Measurements from ENCODE around the gene ZNF275.
"Not testable (repeated sequence)": the region's sequence is repeated elsewhere in the genome, so short reads cannot be mapped to it uniquely, and the experiment has no call there.

The ZNF275 gene

DNA sequence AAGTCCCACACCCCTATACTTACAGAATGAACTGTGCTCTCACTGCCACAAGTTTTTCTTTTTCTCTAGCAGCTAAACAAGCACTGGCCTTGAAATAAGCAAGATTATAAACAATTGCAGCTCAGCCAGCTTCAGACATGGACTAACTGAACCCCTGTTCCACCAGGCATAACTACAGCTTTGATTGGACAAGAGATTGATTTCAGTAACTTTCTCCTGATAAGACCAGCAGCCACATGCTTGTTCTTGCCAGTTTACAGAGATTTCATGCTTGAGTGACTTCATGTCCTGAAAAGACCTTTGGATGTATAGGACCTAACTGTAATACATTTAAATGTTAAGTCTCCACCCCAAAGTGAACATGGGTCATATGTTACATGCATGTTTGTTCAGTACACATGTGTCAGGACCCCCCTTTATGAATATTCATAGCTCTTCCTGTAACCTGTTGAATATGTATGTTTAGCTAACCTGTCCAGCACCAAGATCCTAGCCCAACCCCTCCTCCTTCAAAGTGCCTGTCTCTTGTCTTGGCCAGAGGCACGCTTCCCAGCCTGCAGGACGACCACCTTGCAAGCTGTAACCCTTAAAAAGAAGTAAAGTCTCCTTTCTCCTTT lies 27.9 kb downstream of the ZNF275 start:
- DNase-seq (ENCODE audit: low spot score): no peak

DNA sequence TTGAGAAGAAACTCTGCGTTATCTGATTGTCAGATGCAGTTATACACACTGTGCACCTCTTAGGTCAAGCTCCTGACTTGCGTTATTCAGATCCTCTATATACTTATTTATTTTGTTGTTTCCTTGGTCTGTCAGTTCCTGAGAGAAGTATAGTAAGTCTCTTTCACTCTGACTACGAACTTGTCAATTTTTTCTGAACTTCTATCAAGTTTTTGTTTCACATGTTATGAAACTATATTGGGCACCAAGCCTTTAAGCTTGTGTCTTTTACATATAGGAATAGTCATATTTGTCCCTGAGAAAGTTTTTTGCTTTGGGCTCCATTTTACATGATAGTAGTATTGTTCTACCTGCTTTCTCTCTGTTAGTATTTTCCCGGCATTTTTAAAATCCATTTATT lies 31.7 kb downstream of the ZNF275 start:
- DNase-seq (ENCODE audit: low spot score): peak; percentile 13

DNA sequence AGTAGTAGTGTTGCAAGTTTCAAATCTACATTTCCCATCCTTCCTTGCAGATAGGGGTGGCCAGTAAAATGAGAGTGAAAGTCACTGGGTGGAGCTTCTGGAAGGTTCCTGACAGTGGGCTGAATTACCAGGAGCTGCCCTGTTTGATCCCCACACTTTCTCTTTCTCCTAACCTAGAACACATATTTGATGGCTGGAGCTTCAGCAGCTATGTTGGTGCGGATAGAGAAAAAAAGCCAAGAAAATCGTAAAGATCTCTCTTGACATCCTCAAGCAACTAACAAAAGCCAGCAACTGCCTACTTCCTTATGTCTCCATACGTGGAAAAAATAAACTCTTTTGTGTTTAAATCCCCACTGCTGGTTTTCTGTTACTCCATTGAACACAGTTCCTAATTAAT lies 32.2 kb downstream of the ZNF275 start:
- no peak for DNase-seq (ENCODE audit: low spot score)

DNA sequence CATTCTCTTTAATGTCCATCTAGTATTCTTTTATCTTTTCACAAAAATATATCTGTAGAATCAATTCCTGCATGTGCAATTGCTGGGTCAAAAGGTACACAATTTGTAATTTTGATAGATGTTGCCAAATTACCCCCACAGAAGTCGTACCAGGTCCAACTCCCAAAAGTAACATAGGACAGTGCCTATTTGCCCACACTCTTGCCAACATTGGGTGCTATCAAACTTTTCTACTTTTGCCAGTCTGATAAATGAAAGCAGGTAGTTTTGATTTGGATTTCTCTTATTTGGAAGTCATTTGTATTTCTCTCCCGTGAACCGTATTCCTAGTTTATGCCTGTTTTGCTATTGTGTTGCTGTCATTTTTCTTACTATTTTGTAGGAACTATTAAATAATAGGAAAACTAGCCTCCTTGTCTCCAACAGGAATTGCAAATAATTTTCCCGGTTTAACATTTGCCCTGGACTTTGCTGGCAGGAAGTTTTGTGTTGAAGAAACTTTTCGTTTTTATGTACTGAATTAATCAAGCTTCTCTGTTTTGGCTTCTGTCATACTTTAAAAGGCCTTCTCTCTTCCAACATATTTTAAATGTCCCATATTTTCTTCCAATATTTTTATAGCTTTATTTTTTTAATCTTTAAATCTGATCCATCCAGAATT lies 33.1 kb downstream of the ZNF275 start:
- no peak for DNase-seq (ENCODE audit: low spot score)

DNA sequence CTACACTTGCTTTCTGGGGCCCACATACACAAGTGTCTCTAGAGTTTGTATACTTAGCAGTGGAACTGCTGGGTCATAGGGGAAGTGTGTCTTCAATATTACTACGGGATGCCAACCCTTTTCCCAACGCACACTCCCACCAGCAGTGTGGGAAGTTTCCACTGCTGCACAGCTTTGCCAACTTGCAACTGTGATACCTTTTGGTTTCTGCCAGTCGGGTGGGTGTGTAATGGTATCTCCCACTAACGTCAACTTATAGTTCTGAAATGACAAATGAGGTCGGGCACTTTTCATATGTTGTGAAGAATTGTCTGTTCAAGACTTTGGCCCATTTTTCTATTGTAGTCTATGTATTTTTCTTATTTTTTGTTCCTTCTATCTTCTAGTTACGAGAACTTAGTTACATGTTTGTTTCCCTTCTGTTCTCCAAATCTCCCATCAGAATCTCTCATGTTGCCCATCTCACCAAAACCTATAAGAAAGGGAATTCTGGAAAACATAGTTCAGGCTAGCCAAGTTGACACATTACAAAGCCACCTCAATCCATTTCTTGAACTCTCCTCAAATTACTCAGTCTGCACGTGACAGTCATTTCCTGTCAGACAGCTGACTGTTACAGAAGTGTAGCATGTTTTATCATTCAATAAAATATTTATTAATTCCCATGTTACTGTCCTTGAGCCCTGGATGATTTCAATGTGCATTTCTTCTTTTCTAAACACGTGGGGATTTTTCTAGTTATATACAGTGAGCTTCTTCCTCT lies 36.5 kb downstream of the ZNF275 start:
- peak; percentile 22 for DNase-seq (ENCODE audit: low spot score)

DNA sequence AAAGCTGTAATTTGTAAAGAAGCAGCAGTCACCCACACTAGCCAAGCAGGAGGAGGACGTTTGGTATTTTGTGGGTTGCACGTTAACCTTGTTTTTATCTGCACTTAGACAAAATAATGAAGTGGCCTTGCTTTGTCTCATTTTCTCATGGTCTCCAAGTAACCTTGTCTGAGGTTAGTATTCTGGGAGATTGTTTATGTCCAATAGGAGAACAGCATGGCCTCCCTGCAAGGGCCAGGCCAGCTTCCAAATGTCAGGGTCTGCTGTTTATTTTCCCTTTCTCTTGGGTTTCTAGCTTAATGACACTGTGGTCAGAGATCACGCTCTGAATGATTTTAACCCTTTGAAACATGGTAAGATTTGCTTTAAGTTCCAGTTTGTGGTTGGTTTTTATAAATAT lies 37.3 kb downstream of the ZNF275 start:
- no peak for DNase-seq (ENCODE audit: low spot score)

DNA sequence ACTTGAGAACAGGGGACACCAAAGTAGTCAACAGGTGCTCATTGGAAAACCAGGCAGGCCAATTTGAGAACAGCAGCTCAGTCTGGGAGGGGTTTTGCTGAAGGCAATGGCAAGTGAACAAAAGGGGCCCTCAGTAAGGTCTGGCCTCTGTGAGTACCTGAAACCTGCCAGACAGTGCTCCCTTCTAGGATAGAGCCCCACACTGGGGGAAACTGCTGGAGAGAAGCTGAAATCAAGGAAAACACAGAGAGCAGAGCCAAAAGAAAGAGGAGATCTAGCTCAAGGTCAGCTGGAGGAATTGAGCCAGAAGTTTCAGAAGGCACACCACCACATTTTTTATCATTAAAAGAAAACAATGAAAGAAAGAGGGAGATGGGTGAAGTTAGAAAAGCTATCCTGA lies 39.0 kb downstream of the ZNF275 start:
- no peak for DNase-seq (ENCODE audit: low spot score)

DNA sequence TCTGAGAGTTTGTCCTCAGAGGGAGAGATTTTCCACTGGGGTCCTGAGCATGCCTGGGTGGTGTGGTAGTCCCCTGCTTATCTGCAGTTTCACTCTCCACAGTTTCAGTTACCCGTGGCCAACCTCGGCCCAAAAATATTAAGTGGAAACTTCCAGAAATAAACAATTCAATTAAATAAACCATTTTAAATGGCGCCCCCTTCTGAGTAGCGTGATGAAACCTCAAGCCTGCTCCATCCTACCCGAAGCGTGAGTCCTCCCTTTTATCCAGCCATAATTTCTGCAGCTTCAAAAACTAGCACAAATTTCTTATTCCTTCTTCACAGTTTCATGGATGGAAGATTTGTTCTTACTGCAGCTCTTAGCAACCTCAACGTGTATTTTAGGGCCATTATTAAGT lies 40.5 kb downstream of the ZNF275 start:
- DNase-seq (ENCODE audit: low spot score): no peak

DNA sequence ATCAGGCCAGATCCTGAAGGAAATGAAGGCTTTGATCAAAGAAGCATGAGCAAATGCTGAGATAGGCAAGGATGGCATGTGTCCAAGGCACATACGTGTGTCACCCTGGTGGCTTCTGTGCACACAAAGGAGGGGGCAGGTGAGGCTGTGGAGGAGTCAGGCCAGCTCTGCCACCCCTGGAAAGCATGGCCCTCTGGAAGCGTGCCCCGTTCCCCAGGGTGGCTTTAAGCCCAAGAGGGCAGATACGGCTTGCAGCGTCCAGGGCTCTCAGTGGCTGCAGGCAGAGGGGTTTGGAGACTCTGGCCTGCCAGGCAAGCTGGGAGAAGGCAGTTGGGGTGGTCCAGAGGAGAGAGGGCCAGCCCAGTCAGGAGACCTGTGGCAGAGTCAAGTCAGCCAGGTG lies 41.6 kb downstream of the ZNF275 start:
- DNase-seq (ENCODE audit: low spot score): no peak

DNA sequence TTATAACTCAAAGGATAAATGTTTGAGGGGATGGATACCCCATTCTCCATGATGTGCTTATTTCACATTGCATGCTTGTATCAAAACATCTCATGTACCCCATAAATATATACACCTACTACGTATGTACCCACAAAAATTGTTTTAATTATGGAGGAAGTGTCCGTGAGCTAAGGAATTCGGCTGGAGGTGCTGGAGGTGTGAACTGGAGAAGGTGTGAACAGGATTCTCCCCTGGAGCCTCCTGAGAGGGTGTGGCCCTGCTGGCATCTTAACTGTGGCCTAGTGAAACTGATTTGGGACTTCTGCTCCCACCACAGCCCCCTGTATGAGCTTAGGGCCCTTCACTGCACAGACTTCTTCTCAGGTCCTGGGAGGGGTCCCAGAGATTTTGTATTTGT lies 43.8 kb downstream of the ZNF275 start:
- DNase-seq (ENCODE audit: low spot score): no peak

DNA sequence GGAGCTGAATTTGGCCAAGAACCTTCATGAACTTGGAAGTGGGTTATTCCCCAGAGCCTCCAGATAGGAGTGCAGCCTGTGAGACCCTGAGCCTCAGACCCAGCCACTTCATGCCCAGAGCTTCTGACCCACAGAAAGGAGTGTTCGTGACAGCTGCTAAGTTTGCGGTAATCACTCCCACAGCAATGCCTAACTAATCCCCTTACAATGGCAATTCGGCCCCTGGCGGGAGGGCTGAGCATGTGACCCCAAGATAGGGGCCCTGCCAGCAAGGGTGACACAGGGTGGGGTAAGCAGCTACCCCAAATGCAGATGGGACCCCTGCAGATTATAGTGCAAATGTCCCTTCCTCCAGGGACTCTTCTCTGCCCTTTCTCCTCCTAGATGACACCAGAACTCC lies 44.7 kb downstream of the ZNF275 start:
- DNase-seq (ENCODE audit: low spot score): no peak

DNA sequence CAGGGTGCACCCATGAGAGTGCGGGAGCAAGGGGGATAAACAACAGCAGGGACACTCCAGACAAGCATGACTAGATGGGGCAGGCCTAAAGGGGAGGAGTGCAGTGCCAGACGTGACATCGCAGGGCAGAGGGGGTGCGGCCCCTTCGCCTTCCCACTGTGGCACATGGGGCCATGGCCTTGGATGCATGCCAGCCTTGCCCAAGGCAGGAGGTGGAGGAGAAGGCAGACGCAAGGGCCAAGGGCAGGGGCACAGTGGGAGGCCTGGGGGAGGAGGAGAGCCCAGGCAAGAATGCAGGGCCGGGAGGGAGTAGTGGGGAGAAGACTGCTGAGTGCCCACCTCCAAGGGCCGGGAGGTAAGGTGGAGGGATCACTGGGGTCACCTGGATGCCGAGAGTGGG lies 45.6 kb downstream of the ZNF275 start:
- DNase-seq (ENCODE audit: low spot score): no peak

DNA sequence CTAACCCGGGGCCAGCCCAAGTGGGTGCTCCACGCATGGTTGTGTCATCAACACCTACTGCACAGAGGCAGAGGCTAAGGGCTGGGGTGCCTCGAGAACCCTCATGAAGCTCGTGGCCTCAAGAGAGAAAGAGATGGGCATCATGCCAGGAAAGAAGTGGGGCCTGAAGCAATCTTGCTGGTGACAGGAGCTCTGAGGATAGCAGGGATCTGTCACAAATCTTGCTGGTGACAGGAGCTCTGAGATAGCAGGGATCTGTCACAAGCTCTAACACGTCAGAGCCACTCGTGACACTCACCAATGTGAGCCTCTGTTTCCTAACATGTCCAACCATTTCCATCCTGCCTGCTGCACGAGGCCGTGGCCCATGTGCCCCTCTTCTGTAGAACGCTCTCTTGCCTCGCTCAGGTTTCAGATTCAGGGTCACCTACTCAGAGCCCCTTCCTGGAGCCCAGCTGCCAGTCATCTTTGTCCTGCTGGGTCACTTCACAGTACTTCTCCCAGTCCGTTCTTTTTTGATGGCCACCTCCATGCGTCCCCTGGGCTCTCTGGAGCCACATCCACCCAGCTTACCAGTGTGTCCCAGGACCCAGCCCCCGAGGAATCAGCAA lies 46.1 kb downstream of the ZNF275 start:
- no peak for DNase-seq (ENCODE audit: low spot score)

DNA sequence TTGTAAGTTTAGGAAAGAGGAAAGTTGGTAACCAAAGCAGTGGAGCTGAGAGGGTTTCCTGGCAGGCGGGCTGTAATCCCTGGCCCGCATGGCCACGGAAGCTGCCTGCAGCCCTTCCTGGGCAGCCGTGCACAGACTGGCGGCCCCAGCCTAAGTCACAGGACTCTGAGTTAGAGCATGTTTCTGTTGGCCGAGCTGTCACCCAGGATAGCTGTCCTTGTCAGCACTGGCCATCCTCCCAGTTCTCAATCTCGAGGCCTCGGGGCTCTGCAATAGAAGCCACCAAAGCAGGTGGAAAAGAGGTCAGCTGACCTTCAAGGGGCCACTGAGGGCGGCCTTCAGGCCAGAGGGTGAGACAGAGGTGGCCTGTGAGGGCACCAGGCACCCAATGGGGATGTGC lies 46.7 kb downstream of the ZNF275 start:
- DNase-seq (ENCODE audit: low spot score): no peak

DNA sequence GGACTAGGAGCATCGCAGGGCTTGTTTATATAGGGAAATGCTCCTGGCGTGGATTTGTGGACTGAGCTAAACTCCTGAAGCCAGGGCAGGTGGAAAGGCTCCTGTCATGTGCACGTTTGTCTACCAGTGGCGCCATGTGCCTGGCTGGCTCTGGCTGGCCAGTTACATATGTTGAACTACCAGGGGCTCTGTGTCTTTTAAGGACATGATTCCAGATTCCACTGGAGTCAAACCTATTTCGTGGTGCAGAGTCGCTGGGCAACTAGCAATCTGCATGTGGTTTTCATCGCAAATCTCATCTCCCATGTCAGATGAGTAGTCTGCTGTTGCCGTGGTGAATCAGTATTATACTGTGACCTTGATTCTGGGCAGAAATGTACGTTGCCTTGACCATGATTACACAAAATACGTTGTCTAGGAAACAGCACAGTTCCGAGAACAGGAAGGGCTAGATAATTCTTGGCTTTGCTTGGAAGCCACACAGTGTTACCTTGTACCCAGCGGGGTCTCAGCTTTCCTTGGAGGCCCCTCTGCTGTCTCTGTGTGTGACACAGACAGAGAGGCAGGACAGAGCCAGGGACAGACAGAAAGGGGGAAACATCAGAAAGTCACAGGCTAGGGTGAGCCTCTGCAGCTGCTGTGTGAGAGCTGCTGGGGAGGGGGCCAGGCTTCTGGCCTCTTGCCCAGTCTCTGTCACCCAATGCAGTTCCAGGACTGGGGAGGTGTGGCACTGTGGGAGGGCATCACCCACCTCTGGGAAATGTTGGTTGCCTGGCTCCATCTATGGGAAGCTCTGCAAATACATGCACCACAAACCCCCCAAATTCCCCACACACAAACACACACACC lies 48.0 kb downstream of the ZNF275 start:
- peak; percentile 15 for DNase-seq (ENCODE audit: low spot score)

DNA sequence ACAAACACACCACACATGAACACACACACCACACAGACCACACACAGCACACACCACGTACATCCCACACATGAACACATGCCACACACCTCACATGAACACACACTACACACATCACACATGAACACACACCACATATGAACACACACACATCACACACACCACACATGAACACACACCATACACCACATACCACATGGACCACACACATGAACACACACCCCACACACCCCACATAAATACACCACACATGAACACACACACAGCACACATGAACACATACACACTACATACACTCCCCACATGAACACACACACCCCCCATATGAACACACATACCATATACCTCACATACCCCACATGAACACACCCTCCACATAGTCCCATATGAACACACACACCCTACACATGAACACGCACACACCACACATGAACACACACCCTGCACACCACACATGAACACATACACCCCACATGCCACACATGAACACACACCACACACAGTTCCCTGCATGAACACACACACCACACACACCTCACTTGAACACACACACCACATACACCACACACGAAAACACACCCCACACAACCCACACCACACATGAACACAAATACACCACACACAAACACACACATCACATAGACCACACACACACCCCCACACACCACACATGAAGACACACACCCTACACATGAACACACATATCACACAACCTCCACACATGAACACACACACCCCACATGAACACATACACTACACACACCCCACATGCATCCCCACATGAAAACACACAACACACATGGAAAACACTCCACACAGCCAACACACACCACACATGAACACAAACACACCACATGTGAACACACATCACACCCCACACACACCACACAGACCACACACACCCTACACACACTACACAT lies 48.9 kb downstream of the ZNF275 start:
- DNase-seq (ENCODE audit: low spot score): no peak

DNA sequence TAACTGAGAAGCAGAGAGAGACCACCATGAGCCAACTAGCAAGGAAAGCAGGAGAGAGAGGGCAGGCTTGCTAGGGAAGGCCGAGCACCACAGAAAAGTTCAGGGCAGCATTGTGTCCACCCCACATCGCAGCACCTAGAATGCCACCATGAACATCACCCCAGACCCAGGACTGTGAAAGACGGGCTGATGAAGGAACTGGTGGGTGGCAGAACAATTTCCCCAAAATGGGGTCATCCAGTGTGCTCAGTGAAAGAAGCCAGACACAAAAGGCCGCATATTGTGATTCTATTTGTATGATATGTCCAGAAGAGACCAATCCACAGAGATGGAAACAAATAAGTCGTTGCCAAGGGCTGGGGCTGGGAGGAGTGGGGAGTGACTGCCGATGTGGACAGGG lies 50.4 kb downstream of the ZNF275 start:
- DNase-seq (ENCODE audit: low spot score): no peak

DNA sequence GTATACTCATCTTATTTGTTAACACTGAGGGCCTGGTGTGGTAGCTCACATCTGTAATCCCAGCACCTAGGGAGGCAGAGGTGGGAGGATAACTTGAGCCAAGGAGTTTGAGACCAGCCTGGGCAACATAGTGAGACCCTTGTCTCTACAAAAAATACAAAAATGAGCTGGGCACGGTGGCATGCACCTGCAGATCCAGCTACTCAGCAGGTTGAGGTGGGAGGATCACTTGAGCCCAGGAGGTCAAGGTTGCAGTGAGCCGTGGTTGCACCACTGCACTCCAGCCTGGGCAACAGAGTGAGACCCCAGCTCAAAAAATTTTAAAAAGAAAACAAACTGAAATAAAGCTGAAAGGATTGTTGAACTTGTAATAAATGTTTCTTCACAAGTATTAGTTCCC lies 51.0 kb downstream of the ZNF275 start:
- not testable (repeated sequence) for DNase-seq (ENCODE audit: low spot score)

DNA sequence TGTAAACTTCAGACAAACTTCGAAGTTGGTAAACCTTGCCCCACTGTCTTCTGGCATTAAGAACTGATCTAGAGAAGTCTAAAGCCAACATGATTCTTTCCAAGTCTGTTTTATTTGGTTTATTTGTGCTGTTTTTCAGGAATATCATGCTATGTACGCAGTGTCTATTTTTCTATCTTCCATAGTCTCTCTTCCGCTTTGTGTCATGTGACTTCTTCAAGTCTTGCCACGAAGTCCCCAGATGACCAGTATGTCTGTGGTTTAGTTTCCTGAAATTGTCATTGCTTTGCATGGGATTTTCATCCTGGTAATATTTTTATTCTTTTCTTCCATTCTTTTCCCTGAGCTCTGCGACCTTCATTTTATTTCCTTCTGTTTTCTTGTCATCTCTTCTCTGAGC lies 52.1 kb downstream of the ZNF275 start:
- DNase-seq (ENCODE audit: low spot score): no peak

DNA sequence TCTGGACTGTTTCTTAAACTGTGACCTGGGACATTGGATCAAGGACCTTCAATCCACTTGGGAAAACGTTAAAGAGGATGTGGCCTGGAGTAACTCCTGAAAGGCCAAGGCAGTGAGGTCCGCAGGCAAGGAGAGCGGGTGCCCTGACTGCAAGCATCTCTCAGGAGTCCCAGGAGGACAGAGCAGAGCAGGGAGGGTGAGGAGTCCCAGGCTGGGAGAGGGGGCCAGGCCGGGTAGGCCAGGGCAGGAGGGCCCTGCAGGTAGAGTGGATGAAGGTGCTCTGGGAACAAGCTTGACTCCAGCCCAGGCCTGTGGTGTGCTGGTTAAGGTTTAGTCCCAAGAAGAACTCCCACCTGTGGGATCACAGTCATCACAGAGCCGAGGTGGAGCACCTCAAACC lies 53.4 kb downstream of the ZNF275 start:
- DNase-seq (ENCODE audit: low spot score): no peak

All from activated CD4-positive, alpha-beta T cell treated with anti-CD3 and anti-CD28 coated beads, Interleukin-2, Interleukin-4, amounts not matched to agents 100 ng/mL and 50 ng/mL, durations not matched to agents 16 hours and 8 hours (primary cell).